SK-N-SH (cell line): ENCODE measurements around the gene TADA2B. TPM values are rescaled to one million over a fixed set of nuclear protein-coding genes. Genes with fewer than 3 reads are reported as not detected.

Source experiments
- CTCF ChIA-PET: fragments of 300-600, 350-600 bp; formaldehyde crosslinking; extraction: SDS; loops from one replicate; lab custom pipeline; 2021; lab: Yijun Ruan, JAX
- POLR2A ChIA-PET: fragments of 350-600 bp; sonication (Branson Sonifier 250); formaldehyde crosslinking; extraction: SDS; loops from one replicate; lab custom pipeline; 2020; ENCODE audit warnings: antibody characterized with exemption, inconsistent platforms; lab: Yijun Ruan, JAX
- DNase-seq: peaks from one replicate; pipeline ENCODE4 v3.0.0; 2012
- H2AFZ ChIP-seq: fragments of 200-600 bp; sonication (generic); 2 replicates; pipeline ENCODE4 v1.8.1; 2016; ENCODE audit warnings: antibody characterized with exemption, mild to moderate bottlenecking, low read depth
- H3F3A ChIP-seq: fragments of 200-600 bp; sonication (generic); replicated peaks from 2 replicates; pipeline ENCODE3; 2016; ENCODE audit warnings: antibody characterized with exemption, mild to moderate bottlenecking; ENCODE audit not compliant: insufficient read depth
- H3K27ac ChIP-seq, 2 experiments: fragments of 200-500 bp in 1 of 2; fragments of 200-600 bp in 1 of 2; sonication (Bioruptor generic) in 1 of 2; sonication (generic), shearing (Covaris generic) in 1 of 2; 2 replicates each; pipeline versions ENCODE4 v1.5.1 to v1.6.1; 2014 to 2016; ENCODE audit warnings: low read depth in 2 of 2, inconsistent platforms in 1 of 2, low read length in 1 of 2, mild to moderate bottlenecking in 1 of 2, mixed read lengths in 1 of 2
- H3K27me3 ChIP-seq: fragments of 200-600 bp; sonication (generic), shearing (Covaris generic); 2 replicates; pipeline ENCODE4 v1.6.1; 2016; ENCODE audit warnings: mixed run types; ENCODE audit not compliant: insufficient read depth
- H3K36me3 ChIP-seq, 2 experiments: fragments of 200-500 bp in 1 of 2; fragments of 200-600 bp in 1 of 2; sonication (Bioruptor generic) in 1 of 2; sonication (generic) in 1 of 2; replicated peaks in 1 of 2; 2 replicates each; pipeline versions ENCODE3 to v1.5.1; 2014 to 2016; ENCODE audit warnings: low read length in 1 of 2, mild to moderate bottlenecking in 1 of 2; ENCODE audit not compliant: insufficient read depth in 2 of 2, control insufficient read depth in 1 of 2
- H3K4me1 ChIP-seq, 2 experiments: fragments of 200-500 bp in 1 of 2; fragments of 200-600 bp in 1 of 2; sonication (Bioruptor generic) in 1 of 2; sonication (generic), shearing (Covaris generic) in 1 of 2; 2 replicates each; pipeline versions ENCODE4 v1.5.1 to v1.6.1; 2014 to 2016; ENCODE audit warnings: low read depth in 1 of 2, low read length in 1 of 2, mixed run types in 1 of 2; ENCODE audit not compliant: insufficient read depth in 2 of 2, control insufficient read depth in 1 of 2
- H3K4me2 ChIP-seq: fragments of 200-600 bp; sonication (generic), shearing (Covaris generic); 2 replicates; pipeline ENCODE4 v1.6.1; 2017; ENCODE audit warnings: mixed run types
- H3K4me3 ChIP-seq, 2 experiments: fragments of 200-500 bp in 1 of 2; fragments of 200-600 bp in 1 of 2; sonication (Bioruptor generic) in 1 of 2; sonication (generic), shearing (Covaris generic) in 1 of 2; 2 replicates each; pipeline versions ENCODE4 v1.5.1 to v1.8.1; 2014 to 2016; ENCODE audit warnings: low read depth in 2 of 2, inconsistent platforms in 1 of 2, low read length in 1 of 2, mild to moderate bottlenecking in 1 of 2, mixed read lengths in 1 of 2, moderate library complexity in 1 of 2
- H3K79me2 ChIP-seq: fragments of 200-600 bp; sonication (generic); 2 replicates; pipeline ENCODE4 v1.8.1; 2017; ENCODE audit warnings: mild to moderate bottlenecking; ENCODE audit not compliant: insufficient read depth
- H3K9ac ChIP-seq: fragments of 200-600 bp; sonication (generic); 2 replicates; pipeline ENCODE4 v1.6.1; 2017; ENCODE audit warnings: mixed run types
- H3K9me2 ChIP-seq: fragments of 200-600 bp; sonication (generic); 2 replicates; pipeline ENCODE4 v1.6.1; 2017; ENCODE audit warnings: mixed run types
- H3K9me3 ChIP-seq: fragments of 200-600 bp; sonication (generic); 2 replicates; pipeline ENCODE4 v1.6.1; 2017; ENCODE audit warnings: mixed run types, mild to moderate bottlenecking, moderate library complexity
- H4K20me1 ChIP-seq: fragments of 200-600 bp; sonication (generic); 2 replicates; pipeline ENCODE4 v1.6.1; 2017; ENCODE audit warnings: mild to moderate bottlenecking, mixed run types; ENCODE audit not compliant: insufficient read depth
- CHD2 ChIP-seq: fragments of 150-350 bp; IDR thresholded peaks from 2 replicates; pipeline ENCODE4 v1.6.1; 2018; ENCODE audit warnings: low read length; ENCODE audit not compliant: partially characterized antibody
- ELF1 ChIP-seq: IDR thresholded peaks from 2 replicates; pipeline ENCODE4 v1.4.0; 2012
- EP300 ChIP-seq, 2 experiments: IDR thresholded peaks; 2 replicates each; pipeline versions ENCODE4 v1.4.0 to v1.6.1; 2012; ENCODE audit warnings: borderline replicate concordance in 1 of 2, low read depth in 1 of 2, low read length in 1 of 2
- FOSL2 ChIP-seq: IDR thresholded peaks from 2 replicates; pipeline ENCODE4 v1.4.0; 2012; ENCODE audit warnings: low read depth, mild to moderate bottlenecking, moderate library complexity, borderline replicate concordance
- FOXM1 ChIP-seq: IDR thresholded peaks from 2 replicates; pipeline ENCODE4 v1.4.0; 2012; ENCODE audit warnings: low read depth, mild to moderate bottlenecking
- MEF2A ChIP-seq: IDR thresholded peaks from 2 replicates; pipeline ENCODE4 v1.4.0; 2012; ENCODE audit warnings: low read depth, borderline replicate concordance
- NFIC ChIP-seq: IDR thresholded peaks from 2 replicates; pipeline ENCODE4 v1.4.0; 2012; ENCODE audit warnings: borderline replicate concordance
- POLR2AphosphoS5 ChIP-seq: IDR thresholded peaks from 2 replicates; pipeline ENCODE4 v1.6.1; 2012; ENCODE audit warnings: low read depth, low read length
- RCOR1 ChIP-seq: fragments of 150-350 bp; IDR thresholded peaks from 2 replicates; pipeline ENCODE4 v1.6.1; 2017; ENCODE audit warnings: antibody characterized with exemption, low read length
- RXRA ChIP-seq: IDR thresholded peaks from 2 replicates; pipeline ENCODE4 v1.4.0; 2012; ENCODE audit warnings: low read depth, mild to moderate bottlenecking, borderline replicate concordance
- SIN3A ChIP-seq: IDR thresholded peaks from 2 replicates; pipeline ENCODE4 v1.6.1; 2012; ENCODE audit warnings: low read depth, mild to moderate bottlenecking, low read length, moderate library complexity, borderline replicate concordance
- SMC3 ChIP-seq: IDR thresholded peaks from 2 replicates; pipeline ENCODE4 v1.6.1; 2012; ENCODE audit warnings: low read depth, low read length, improper control_type of control experiment
- TCF12 ChIP-seq: IDR thresholded peaks from 2 replicates; pipeline ENCODE4 v1.4.0; 2012
- YY1 ChIP-seq: IDR thresholded peaks from 2 replicates; pipeline ENCODE4 v1.4.0; 2012; ENCODE audit warnings: low read depth, mild to moderate bottlenecking
- WGBS: methylation state at CpG from one replicate; pipeline ENCODE4 v1.1.6; 2017; ENCODE audit warnings: low lambda C conversion rate; 5-methylcytosine and 5-hydroxymethylcytosine counted together
- polyA plus RNA-seq, 3 experiments: library from polyadenylated mRNA; depleted of rRNA; stranded (reverse); fragments of >200 nt; gene quantifications; 2 replicates each; pipeline ENCODE4 v1.2.3, GENCODE V29; 2012
- TF ChIP-seq, protein P1 (sequence below): fragments of 200-600 bp; sonication (generic); IDR thresholded peaks from 2 replicates; pipeline ENCODE4 v1.6.1; 2017; ENCODE audit warnings: antibody characterized with exemption, mild to moderate bottlenecking, moderate library complexity
- TF ChIP-seq, protein P2 (sequence below): fragments of 150-350 bp; IDR thresholded peaks from 2 replicates; pipeline ENCODE4 v1.6.1; 2017; ENCODE audit warnings: antibody characterized with exemption, low read length, low read depth, borderline replicate concordance
- TF ChIP-seq, protein P3 (sequence below): IDR thresholded peaks from 2 replicates; pipeline ENCODE4 v1.4.0; 2012; ENCODE audit warnings: low read depth
- TF ChIP-seq, protein P4 (sequence below): IDR thresholded peaks from 2 replicates; pipeline ENCODE4; 2012

Gene TADA2B
- polyA plus RNA-seq, 1 of the 3 experiments (the other 2 are of a cell fraction): 8.0 TPM

DNA sequence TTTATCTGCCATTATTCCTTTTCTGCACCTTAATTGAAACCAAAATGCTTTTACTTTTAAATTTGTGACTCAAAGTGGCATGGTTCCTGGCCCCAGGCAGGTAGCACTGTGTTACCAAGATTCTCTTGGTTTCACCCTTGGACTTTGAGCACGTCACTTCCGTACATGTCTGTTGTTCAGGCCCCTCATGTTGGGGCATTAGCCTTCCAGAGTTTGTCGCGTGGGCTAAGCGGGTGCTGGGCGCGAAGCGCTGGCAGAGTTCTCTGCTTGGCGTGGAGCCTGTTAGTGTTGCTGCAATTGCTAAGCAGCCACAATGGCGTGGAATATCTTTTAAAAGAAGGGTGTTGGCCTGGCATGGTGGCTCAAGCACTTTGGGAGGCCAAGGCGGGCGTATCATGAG, 14.0 kb upstream of the TADA2B start:
- Histone ChIP-seq H3K9ac (no peak overlapping the region), H4K20me1 (no peaks in the 10 kb centered on the region), H3K27ac (no peak overlapping the region), H3K9me2 (no peaks in the 10 kb centered on the region), H3K79me2 (no peaks in the 10 kb centered on the region), H3F3A (peaks cover 8% of the 10 kb centered on the region), H3K4me1 (no peaks in the 10 kb centered on the region), H2AFZ (no peak overlapping the region), H3K4me3 (no peak overlapping the region), H3K27me3 (no peaks in the 10 kb centered on the region), H3K9me3 (no peaks in the 10 kb centered on the region), H3K4me2 (no peak overlapping the region), H3K36me3 (peaks cover 9 to 20% of the 10 kb centered on the region in 2 experiments)
- DNase-seq: no peak
- 95% methylated on average over 12 of the region's 12 CpGs for WGBS
- POLR2A ChIA-PET: no interaction called here
- CTCF ChIA-PET: interaction anchor here (1.0 to 2.3 kb wide), 3 partner anchors 14 to 55 kb away, joined by 4 to 5 read pairs (median 4); partner anchors contain the start of genes GRPEL1 and TADA2B
- TF ChIP-seq FOSL2 (no peak), YY1 (no peak), RCOR1 (no peak), FOXM1 (no peak), POLR2AphosphoS5 (no peak), CHD2 (no peak), ELF1 (no peak), SMC3 (no peak), SIN3A (no peak), EP300 (IDR thresholded peaks at IDR 0.05; ENCODE audit: borderline replicate concordance in 1 of 2, low read depth in 1 of 2, low read length in 1 of 2) (no peak), TCF12 (no peak), NFIC (no peak), RXRA (no peak), MEF2A (no peak)
- TF ChIP-seq, protein P1, sequence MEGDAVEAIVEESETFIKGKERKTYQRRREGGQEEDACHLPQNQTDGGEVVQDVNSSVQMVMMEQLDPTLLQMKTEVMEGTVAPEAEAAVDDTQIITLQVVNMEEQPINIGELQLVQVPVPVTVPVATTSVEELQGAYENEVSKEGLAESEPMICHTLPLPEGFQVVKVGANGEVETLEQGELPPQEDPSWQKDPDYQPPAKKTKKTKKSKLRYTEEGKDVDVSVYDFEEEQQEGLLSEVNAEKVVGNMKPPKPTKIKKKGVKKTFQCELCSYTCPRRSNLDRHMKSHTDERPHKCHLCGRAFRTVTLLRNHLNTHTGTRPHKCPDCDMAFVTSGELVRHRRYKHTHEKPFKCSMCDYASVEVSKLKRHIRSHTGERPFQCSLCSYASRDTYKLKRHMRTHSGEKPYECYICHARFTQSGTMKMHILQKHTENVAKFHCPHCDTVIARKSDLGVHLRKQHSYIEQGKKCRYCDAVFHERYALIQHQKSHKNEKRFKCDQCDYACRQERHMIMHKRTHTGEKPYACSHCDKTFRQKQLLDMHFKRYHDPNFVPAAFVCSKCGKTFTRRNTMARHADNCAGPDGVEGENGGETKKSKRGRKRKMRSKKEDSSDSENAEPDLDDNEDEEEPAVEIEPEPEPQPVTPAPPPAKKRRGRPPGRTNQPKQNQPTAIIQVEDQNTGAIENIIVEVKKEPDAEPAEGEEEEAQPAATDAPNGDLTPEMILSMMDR: no peak
- TF ChIP-seq, protein P2, sequence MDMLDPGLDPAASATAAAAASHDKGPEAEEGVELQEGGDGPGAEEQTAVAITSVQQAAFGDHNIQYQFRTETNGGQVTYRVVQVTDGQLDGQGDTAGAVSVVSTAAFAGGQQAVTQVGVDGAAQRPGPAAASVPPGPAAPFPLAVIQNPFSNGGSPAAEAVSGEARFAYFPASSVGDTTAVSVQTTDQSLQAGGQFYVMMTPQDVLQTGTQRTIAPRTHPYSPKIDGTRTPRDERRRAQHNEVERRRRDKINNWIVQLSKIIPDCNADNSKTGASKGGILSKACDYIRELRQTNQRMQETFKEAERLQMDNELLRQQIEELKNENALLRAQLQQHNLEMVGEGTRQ: no peak
- TF ChIP-seq, protein P3, sequence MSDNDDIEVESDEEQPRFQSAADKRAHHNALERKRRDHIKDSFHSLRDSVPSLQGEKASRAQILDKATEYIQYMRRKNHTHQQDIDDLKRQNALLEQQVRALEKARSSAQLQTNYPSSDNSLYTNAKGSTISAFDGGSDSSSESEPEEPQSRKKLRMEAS: no peak
- TF ChIP-seq, protein P4, sequence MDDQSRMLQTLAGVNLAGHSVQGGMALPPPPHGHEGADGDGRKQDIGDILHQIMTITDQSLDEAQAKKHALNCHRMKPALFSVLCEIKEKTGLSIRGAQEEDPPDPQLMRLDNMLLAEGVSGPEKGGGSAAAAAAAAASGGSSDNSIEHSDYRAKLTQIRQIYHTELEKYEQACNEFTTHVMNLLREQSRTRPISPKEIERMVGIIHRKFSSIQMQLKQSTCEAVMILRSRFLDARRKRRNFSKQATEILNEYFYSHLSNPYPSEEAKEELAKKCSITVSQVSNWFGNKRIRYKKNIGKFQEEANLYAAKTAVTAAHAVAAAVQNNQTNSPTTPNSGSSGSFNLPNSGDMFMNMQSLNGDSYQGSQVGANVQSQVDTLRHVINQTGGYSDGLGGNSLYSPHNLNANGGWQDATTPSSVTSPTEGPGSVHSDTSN: no peak
